Endothelial cell of umbilical vein (primary cell): ENCODE data around the gene MED27.

Experiments used
- CTCF ChIP-seq, 2 donors: IDR thresholded peaks; 1 replicate in 1 of 2; 2 replicates in 1 of 2; pipeline ENCODE4 v1.5.1; 2011; ENCODE audit warnings: low read length in 2 of 2, mild to moderate bottlenecking in 2 of 2, moderate library complexity in 2 of 2, control low read depth in 1 of 2, inconsistent platforms in 1 of 2, low read depth in 1 of 2; ENCODE audit not compliant: insufficient read depth in 1 of 2; ENCODE audit errors: extremely low read depth in 1 of 2
- EZH2 ChIP-seq: IDR thresholded peaks from 2 replicates; pipeline ENCODE4 v1.6.1; 2012; ENCODE audit warnings: borderline replicate concordance, low read depth, mild to moderate bottlenecking, moderate library complexity, low read length, inconsistent platforms; ENCODE audit not compliant: severe bottlenecking
- FOS ChIP-seq: IDR thresholded peaks from 2 replicates; pipeline ENCODE4 v1.6.1; 2011; ENCODE audit warnings: mild to moderate bottlenecking, low read length, moderate library complexity, borderline replicate concordance; ENCODE audit not compliant: insufficient read depth
- GATA2 ChIP-seq: IDR thresholded peaks from 2 replicates; pipeline ENCODE4 v1.7.0; 2011; ENCODE audit warnings: low read depth, mild to moderate bottlenecking, moderate library complexity, mixed read lengths, low read length; ENCODE audit not compliant: insufficient read length, insufficient read depth
- MAX ChIP-seq: IDR thresholded peaks from 2 replicates; pipeline ENCODE4 v1.6.1; 2011; ENCODE audit not compliant: insufficient read depth, insufficient read length
- MYC ChIP-seq: IDR thresholded peaks from one replicate; pipeline ENCODE4 v1.6.1; 2011; ENCODE audit warnings: mild to moderate bottlenecking, low read depth, low read length
- POLR2A ChIP-seq: IDR thresholded peaks from 2 replicates; pipeline ENCODE4 v1.6.1; 2012; ENCODE audit warnings: low read depth, mild to moderate bottlenecking, control low read depth, low read length
- POLR2AphosphoS5 ChIP-seq: IDR thresholded peaks from 2 replicates; pipeline ENCODE4 v1.6.1; 2012; ENCODE audit warnings: low read depth, mild to moderate bottlenecking, control low read depth, low read length, moderate library complexity; ENCODE audit not compliant: insufficient read depth

GRCh38 chr9:131997779-131998178 is 81.9 kb downstream of the MED27 start:
- TF ChIP-seq CTCF (IDR thresholded peaks at IDR 0.05; ENCODE audit: extremely low read depth in 1 of 2, insufficient read depth in 1 of 2, low read depth in 1 of 2, low read length in 2 of 2) (no peak), POLR2A (no peak), MAX (no peak), EZH2 (no peak), POLR2AphosphoS5 (no peak), MYC (no peak), FOS (no peak), GATA2 (no peak)
